HG02981 (cell line): Measurements from ENCODE around the gene MYH10.
"Not testable (repeated sequence)": the region's sequence is repeated elsewhere in the genome, so short reads cannot be mapped to it uniquely, and the experiment has no call there.

Source experiments
- ATAC-seq: cut with Tn5 transposase; IDR thresholded peaks from one replicate; pipeline ENCODE4 v1.9.1; 2021; ENCODE audit warnings: mild to moderate bottlenecking, moderate library complexity; ENCODE audit not compliant: unreplicated experiment

MYH10 gene

DNA sequence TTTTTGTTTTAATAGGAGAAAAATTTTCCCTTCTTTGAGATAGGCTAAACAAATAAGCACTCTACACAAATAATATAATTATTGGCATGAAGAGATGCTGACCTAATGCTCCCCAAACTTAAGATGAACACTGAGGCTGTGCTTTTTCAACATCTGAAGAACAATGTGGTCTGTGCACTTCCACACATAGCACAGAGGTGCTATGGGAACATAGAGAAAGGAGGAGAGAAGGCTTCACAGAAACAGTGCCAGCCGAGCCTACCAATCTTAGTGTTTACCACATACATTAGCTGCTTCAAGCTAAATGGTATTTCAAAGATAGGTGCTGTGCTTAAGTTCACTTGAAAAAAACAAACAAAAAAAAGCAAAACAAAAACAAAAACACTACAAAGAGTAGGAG is 72.4 kb downstream of the MYH10 start:
- ATAC-seq = no peak

DNA sequence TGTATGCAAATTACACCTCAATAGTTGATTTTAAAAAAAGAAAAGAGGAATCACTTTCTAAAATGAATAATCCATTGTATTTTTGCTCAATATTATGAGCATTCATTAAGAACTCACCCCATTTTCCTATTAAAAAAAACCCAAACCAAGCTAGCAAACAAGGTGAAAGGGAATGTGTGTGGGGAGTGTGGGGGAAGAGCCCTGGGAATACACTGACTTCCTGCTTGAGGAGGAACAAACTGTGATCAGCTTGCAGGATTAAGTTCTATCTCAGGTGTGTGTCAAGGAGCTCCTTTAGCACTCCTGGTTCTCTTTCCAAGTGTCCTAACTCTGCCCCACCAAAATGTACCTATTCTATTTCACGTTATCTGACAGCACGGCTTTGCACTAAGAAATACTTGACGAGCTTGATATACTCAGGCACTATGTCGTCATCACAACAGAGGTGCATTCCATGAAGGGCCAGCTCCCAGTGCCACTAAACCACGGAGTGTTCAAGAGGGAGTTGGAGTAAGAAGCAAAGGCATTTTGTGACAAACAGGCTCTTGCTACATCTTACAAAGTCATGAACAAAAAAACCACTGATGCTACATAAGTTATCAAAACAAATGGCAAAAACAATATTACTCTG is 73.2 kb downstream of the MYH10 start:
- no peak for ATAC-seq

DNA sequence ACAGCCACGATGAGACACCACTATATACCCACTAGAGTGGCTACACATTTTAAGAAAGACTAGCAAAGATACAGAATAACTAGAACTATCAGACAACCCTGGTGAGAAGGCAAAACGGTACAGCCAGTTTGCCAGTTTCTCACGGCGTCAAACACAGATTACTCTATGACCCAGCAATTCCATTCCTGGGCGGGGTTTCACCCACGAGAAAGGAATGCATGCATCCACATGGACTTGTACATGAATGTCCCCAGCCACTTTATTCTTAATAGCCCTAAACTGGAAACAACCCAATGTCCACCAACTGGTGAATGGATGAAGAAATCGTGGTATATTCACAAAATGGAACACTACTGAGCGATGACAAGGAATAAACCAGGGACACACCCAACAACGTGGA is 74.5 kb downstream of the MYH10 start:
- ATAC-seq = no peak

DNA sequence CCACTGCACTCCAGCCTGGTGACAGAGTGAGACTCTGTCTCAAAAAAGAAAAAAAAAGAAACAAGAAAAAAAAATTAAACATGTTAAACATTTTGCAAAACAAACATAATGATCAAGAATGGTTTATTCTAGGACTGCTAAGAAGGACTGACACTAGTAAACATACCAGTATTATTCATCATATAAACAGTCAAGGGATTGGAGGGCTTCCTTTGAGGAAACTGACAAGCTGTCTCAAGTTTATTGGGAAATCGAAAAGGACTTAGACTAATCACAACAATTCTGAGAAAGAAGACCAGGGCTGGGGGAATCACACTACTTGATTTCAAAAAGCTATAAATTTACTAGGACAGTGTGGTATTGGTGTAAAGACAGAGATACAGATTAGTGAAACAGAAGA is 75.5 kb downstream of the MYH10 start:
- no peak for ATAC-seq

DNA sequence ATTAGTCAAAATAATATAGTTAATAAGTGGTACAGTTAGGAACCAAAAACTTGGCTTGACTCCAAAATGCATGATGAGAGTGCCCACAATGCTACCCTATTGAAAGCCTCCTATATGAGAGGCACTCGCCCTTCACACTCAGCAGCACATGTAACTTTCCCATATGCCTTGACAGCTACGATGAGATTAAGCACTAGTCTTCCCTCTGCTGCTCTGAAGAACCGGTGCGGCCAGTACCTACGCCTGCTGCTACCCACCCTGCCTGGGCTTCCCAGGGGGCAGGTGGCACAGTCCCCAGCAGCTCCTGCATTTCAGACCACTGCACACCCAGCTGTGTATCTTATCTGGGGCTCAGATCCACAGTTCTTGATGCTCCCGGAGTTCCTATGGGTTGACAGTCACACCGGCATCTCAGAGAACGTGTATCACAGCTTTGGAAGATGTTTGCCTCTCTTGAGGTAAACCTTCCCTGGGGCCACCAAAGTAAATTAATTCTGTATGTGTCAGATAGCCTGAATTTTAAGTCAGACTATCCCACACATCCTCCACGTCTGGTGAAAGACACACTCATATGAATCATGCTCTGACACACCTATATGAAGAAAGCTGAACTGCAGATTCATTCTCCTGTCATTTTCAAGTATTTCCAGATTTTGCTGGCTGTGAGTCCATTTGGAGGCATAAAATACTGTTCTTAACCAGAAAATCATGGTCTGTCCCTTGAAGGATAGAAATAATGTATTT is 77.8 kb downstream of the MYH10 start:
- no peak for ATAC-seq

DNA sequence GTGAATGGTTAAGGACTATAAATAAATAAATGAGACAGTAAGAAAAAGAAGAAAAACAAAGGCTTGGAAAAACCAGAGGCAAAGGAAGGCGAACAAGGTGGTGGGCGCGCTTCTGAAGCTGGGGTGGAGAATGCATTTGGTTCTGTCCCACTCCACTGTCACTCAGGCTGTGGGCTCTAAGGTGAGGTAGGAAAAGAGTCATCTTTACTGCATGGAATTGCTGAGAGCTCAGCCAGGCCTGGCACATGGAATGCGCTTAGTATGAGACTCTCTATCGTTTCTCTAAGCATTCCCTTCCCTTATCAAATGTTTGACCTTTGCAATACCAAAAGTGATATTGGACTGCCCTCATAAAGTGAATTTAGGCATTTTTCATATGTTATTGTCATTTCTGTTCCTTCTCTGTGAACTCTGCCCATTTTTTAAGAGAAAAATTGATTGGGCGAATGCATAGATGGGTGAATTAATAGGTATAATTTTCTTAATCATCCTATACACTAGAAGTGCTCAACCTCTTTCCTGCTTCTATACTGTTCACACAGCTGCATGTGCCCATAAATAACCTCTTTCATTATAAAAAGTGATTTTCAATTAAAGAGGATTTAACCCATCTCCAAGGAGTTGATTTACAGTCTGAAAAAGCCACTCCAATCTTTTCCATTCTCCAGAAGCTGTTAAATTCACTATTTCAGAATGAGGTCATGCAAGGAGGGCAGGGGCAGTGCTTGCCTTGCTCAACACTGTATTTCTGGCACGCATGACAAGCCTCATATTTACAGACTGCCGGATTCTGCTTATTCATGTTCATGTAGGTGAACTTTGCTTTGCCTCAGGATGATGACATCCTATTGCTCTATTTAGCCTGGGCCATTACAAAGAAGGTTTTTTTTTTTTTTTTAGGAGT is 87.7 kb downstream of the MYH10 start:
- ATAC-seq = no peak

DNA sequence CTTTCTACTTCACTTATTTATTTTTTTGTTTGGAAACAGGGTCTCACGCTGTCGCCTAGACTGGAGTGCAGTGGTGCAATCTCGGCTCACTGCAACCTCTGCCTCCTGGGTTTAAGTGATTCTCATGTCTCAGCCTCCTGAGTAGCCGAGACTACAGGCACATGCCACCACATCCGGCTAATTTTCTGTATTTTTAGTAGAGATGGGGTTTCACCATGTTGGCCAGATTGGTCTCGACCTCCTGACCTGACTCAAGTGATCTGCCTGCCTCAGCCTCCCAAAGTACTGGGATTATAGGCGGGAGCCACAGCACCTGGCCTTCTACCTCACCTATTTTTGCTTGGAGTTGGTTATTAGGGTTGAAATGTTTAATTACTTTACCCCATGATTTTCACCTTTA is 90.5 kb downstream of the MYH10 start:
- ATAC-seq = not testable (repeated sequence)

DNA sequence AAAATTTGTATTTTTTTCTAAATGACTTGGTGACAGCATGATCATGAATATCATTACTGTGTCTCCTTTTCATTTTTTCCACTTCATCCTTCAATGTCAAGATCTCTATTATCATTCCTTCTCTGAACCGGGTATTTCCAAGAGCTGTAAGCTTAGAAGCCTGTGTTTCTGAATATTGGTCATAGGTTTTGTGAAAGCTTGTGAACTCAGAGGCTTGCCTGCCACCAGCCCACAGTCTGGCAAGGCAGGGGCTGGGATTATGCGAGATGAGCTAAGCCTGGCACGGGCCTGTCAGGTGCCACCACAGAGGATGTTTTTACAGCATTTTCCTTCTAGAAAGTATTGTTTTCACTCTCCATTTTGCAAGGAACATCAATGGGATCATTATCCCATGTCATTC is 92.8 kb downstream of the MYH10 start:
- ATAC-seq = no peak

DNA sequence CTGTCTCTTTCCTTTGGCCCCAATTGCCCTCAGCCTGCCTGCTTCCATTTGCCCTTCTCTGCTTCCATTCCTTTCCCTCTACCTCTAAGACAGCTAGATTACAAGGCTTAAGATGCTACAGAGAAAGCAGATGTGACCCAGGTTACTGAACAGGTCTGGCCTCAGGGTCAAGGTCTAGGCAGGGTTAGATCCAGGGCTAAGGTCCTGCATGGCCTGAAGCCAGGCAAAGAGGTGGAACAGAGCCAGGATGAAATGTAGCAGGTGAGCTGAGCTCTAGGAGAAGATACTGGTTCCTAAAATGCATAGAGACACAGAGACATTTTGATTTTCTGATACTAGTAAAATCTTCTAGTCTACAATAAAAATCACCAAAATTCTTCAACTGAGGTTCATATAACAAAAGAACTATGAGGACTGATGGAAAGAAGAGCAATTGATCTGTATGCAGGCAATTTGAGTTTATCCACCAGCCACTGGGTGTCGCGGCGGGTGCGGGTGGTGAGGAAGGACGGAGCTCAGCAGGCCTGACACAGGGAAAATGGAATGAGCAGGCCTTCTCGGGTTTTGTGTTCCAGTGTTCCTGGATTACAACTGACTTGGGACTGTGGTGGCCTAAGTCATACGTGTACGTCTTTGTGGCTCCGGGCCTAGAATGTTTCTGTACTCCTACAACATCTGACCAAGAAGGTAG is 95.9 kb downstream of the MYH10 start:
- ATAC-seq = no peak

DNA sequence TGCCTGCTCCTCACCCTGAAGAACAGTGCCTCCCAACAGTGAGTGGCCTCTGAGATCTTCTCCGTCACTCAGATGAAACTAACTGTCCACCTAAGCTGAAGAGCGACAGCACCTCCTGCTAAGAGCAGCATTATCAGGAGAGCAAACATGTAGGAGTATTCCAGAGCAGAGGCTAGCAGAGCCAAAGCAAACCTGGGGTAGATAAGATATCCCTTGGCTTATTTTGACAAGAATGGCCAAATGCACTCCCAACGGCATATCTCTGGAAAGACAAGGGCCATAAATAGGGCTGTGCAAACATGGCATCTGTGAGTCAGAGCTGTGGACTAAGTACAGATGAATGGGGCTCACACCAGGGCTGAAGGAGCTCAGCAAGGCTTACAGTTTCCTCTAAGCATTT is 98.5 kb downstream of the MYH10 start:
- ATAC-seq = no peak

DNA sequence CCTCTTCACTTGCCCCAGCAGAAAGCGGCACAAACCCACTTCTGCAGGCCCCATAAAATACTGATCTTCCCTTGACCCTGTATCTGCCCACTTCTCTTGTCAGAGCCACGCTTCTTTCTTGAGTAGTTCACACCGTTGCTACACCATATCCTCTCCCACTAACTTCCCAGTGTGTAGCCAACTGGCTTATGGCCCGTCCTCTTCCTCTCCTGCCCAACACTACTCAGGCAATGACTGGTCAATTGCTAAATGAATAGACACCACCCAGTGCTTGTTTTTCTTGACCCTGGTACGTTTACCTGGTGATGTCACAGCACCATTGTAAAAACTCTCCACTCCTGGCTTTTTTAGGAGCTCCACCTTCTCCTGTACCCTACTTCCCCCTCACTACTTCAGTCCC is 107.9 kb downstream of the MYH10 start:
- no peak for ATAC-seq

DNA sequence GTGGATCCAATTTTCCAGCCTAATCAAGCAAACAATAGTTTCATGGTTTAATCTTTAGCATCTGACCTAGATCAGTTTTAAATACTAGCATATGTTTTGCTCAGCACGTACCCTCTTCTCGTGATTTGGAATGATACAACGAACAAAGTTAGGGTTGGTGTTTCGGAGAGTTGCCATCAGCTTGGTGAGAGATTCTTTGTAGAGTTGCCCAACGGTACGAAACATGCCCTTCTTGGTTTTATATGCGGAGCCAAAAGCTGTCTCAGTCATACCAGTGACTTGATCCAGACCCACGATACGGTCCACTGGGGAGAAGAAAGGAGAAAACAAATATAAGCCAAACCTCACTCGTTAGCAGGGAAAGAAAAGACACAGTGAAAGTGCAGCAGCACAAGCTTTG is 109.5 kb downstream of the MYH10 start:
- no peak for ATAC-seq

DNA sequence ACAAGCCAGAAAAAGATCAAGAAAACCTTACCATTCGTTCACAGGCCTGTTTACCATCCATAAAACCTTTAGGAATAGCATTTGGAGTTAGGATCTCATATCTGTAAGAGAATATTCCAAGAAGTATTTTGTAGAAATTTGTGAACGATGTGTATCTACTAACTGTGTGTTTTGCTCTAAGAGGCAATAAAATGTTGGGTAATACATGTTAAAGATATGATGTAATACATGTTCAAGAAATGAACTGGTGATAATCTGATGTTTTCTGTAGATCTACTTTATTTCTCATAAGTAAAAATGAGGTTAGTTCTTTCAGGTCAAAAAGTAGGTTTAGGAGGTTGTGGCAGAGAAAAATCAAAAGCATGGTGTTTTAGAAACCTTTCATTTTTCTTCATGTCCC is 111.7 kb downstream of the MYH10 start:
- ATAC-seq = no peak

DNA sequence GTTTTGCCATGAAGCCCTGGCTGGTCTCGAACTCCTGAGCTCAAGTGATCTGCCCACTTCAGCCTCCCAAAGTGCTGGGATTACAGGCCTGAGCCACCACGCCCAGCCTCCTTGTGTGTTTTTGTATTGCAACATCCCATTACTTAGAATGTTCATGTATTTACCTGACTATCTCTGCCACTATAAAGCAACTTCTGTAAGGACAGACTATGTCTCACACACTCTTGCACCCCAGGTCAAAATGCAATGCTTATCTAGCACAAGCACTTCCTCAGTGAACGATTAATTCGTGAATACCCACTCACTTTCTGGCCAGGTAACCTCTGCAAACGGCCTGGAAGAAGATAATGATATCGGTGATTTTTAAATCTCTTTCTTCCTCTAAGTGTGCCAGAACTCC is 112.2 kb downstream of the MYH10 start:
- ATAC-seq = no peak

DNA sequence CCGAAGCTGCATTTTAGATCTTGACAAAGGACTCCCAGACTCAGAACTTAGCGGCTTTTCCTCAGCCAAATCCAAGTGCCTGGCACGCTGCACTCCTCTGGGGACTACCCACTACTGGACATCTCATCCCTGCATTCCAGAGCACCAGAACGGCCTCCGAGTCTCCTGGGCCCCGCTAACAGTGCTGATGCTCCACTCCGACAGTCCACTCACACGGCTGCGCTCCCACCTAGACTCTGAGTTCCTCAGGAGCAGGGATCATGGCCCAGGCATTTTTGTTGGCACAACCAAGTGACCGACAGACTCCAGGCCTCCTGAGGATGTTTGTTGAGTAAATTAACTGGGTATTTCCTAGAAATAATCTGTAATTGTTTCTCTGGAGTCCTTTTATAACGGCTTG is 115.7 kb downstream of the MYH10 start:
- ATAC-seq = no peak

DNA sequence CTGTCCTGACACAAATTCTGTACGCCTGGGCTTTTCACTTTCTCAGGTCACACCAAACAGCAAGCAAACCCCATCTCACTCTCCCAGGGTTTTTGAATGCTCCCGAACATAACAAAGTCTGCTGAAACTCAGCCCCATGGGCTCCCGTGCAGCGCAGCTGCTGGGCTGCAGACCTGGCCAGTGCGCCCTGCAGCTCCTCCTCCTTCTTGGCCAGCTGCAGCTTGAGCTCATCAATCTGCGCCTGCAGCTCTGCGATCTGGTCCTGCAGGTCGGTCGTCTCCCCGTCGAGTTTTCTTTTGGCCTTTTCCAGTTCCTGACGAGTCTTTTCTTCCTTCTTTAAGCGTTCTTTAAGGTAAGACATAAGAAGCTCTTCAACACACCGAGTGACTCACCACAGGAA is 124.4 kb downstream of the MYH10 start:
- ATAC-seq = no peak

DNA sequence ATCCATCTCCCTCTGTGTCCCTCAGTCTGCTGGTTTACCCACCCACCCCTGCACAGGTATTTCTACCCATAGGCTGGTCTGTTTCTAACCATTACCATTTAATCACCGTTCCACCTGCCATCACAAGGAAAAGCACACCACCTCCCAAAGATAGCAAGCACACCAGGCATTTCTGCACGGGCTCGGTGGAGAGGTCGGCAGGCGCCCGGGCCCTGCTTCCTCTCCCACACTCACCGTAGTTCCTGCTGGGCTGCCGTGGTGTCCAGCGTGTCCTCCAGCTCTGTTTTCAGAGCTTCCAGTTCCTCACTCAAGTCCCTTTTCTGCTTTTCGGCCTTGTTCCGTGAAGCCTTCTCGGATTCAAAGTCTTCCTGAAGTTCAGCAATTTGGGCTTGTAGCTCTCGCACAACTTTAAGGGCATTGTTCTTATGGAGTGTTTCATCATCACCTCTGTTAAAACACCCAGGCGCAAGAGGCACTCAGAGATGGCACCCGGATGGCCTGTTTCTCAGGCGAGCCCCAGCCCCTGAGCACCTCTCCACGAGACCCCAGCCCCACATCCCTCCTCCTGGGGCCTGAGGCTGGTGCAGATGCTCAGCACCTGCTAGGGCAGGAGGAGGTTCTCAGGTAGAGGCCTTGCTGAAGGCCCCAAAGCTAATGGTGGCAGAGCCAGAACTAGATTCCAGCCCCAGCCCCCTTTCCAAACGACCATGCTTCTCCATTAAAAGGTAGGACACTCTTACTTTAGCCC is 125.9 kb downstream of the MYH10 start:
- ATAC-seq = no peak

DNA sequence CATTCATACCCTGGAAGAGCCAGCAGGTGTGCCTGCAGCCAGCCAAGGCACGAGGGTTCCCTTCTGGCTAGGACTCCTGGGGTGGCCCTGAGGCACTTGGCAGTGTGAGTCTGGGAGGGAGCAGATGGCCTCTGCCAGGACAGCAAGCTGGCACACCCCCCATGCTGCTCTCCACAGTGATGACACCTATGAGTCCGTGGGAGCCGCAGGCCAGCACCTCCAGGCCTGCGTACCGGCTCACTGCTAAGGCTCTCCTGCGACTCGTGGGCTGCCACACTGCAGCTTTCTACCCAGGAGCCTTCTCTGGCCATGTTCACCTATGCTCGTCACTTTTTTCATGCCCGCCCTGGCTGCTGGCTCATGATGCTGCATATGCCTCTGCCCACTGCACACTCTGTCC is 126.7 kb downstream of the MYH10 start:
- ATAC-seq = no peak

DNA sequence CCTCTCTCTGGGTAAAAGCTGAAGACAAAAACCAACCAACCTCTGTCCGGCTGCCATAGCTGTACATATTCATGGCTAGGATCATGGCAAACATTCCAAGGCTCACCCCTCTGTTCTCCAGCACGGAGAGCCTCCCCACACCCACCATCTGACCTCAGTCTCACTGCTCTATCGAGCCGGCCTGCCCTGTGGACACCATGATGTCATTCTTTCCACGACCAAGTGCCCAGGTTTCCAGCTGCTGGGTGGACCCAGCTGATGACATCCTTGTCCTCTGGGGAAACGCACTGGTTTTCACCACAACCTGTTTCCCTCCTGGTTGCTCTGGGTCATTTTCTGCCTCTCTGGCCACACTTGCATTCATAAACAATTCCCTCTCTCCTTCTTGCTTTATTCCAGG is 127.2 kb downstream of the MYH10 start:
- ATAC-seq = no peak

DNA sequence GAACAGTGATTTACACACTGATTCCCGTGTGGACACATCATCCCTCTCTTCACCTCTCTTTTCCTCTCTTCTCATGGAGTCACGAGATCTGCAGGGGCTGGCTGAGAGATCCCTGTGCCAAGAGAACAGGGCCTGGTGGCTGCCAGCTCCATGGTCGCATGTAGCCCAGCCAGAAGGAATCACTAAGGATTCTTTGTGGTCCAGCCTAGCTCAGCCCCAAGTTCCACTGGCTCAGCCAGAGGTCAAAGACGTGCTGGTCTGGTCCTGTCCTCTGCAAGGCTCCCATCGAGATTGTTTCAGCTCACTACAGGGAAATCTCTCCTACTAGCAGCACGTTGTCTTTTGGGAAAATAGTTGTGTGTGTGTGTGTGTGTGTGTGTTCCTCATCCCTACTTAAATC is 128.4 kb downstream of the MYH10 start:
- no peak for ATAC-seq

DNA sequence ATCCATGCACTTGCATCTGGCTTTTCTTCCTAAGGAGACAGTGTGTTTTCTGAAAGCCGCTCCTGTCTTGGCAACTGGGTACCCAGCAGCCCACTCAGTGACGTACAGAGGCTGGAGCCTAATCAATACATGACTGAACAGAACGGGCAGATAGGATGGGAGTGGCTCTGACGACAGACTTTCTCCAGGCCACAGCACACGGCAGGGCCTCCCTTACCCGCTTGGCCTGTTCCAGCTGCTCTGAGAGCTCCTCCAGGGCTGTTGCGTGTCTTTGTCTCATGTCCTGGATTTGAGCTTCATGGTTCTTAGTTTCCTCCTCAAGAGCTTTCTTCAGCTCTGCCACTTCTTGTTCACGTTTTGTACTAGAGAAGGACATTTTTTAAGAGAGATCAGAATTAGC is 129.9 kb downstream of the MYH10 start:
- ATAC-seq = no peak
